ENCODE results near the gene CDYL. TPM values are rescaled to one million over a fixed set of nuclear protein-coding genes. Genes with fewer than 3 reads are reported as not detected.

Gene CDYL
- total and polyA plus RNA-seq, 2 donors: 21.4 to 38.2 TPM

DNA sequence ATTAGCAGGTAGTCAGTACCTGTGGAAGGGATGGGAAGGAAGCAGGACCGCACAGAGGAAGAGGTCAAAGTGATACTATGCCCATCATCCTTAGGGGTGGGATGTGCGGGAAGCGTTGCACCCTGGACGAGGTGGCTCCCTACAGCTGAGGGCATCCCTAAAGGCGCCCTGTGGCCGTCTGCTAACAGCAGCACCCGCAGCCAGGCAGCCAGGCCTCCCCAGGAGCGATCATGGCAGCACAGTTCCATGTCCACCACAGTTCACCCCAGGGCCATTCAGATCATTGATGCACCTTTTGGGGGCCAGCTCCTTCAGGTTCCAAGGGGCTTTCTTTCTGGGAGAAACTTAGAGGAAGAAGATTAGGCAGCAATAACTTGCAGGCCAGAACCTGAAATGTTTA, 168.1 kb downstream of the CDYL start:
- no peak for DNase-seq (ENCODE audit: extremely low spot score)
- Histone ChIP-seq H3K27ac (ENCODE audit: low read depth) (no peak overlapping the region), H3K4me3 (ENCODE audit: low read depth, low read length) (no peak overlapping the region), H3K36me3 (ENCODE audit: insufficient read depth) (peaks cover 2% of the 10 kb centered on the region), H3K4me1 (ENCODE audit: insufficient read depth) (peaks cover 2% of the 10 kb centered on the region)
- WGBS: 96% methylated on average over 8 of the region's 8 CpGs

GRCh38 chr6:4946521-4946920, 170.3 kb downstream of the CDYL start:
- 92% methylated on average over 11 of the region's 11 CpGs for WGBS

GRCh38 chr6:4947716-4948115, 171.5 kb downstream of the CDYL start:
- peaks cover 2% of the 10 kb centered on the region for H3K36me3 ChIP-seq (ENCODE audit: insufficient read depth)
- no peak overlapping the region for H3K27ac ChIP-seq (ENCODE audit: low read depth)
- 85% methylated on average over 13 of the region's 13 CpGs for WGBS
- no peak overlapping the region for H3K4me3 ChIP-seq (ENCODE audit: low read depth, low read length)
- DNase-seq (ENCODE audit: extremely low spot score): no peak
- H3K4me1 ChIP-seq (ENCODE audit: insufficient read depth): peaks cover 2% of the 10 kb centered on the region

More at GRCh38 chr6:4946521-4946920, 170.3 kb downstream of the CDYL start:
- Histone ChIP-seq H3K4me3 (ENCODE audit: low read depth, low read length) (no peak overlapping the region), H3K4me1 (ENCODE audit: insufficient read depth) (peaks cover 2% of the 10 kb centered on the region), H3K36me3 (ENCODE audit: insufficient read depth) (peaks cover 2% of the 10 kb centered on the region), H3K27ac (ENCODE audit: low read depth) (no peak overlapping the region)
- no peak for DNase-seq (ENCODE audit: extremely low spot score)

DNA sequence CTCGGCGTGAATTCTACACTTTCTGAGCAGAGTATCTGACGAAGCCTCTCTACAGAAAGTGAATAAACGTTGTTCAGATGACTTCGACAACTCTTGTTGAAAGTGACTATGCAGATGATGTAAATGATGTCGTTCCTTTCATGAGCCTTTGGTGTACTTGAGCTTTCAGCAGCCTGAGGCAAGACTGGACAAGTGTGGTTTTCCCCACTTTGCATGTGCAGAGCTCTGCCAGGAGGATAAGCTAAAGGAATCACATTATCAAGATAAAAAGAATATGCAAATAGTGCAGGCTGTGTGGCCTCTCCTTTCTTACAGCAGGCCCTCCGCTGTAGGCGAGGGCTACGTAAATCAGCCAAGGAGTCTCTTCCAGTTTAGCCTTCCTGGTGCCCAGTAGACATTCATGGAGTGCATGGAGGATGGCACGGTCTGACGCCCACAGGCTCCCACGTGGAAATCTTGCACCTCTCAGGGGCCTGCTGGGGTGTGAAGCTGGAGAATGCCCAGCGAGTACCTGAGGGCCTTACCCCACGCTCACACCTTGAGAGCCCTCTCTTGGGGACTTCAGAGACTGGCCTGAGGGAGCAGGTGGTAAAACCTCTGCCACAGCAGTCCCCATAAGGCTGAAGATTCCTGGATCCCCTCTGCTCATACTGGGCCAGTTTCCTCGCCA, 172.7 kb downstream of the CDYL start:
- WGBS: 83% methylated on average over 15 of the region's 15 CpGs
- DNase-seq (ENCODE audit: extremely low spot score): no peak
- Histone ChIP-seq H3K4me3 (ENCODE audit: low read depth, low read length) (no peak overlapping the region), H3K36me3 (ENCODE audit: insufficient read depth) (peaks cover 2% of the 10 kb centered on the region), H3K27ac (ENCODE audit: low read depth) (no peak overlapping the region), H3K4me1 (ENCODE audit: insufficient read depth) (no peaks in the 10 kb centered on the region)

- H3K36me3 ChIP-seq (ENCODE audit: insufficient read depth): peaks cover 2% of the 10 kb centered on the region
These were observed 173.9 kb downstream of the CDYL start for GRCh38 chr6:4950076-4950475.

DNA sequence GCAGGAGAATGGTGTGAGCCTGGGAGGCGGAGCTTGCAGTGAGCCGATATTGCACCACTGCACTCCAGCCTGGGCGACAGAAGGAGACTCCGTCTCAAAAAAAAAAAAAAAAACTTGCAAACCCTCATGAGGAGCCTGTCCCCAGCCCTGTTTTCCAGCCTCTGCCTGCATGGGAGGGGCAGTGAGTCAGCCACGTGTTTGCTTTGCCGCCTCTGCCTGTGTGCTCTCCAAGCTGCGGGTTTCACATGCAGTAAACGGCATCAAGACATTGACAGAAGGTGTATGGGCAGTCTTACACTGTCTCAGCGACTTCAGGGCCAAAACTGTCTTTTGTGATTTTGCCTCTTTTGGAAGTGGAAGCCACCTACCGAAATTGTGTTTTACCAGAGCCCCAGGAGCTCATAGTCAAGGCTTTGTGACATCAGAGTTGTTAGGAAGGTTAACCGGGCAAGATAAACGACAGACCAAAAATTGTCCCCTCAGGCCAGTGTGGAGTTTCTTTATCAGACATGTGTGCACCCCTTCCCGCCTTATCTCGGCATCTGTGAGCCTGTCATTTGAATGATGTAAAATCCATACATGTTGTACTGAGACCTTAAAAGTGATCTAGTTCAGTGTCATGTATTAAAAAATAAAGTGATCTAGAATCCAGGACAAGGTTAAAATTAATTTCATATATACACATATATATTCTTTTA, 174.8 kb downstream of the CDYL start:
- DNase-seq (ENCODE audit: extremely low spot score): no peak
- WGBS: 88% methylated on average over 14 of the region's 14 CpGs

More at GRCh38 chr6:4950076-4950475, 173.9 kb downstream of the CDYL start:
- DNase-seq (ENCODE audit: extremely low spot score): no peak
- Histone ChIP-seq H3K4me1 (ENCODE audit: insufficient read depth) (no peaks in the 10 kb centered on the region), H3K4me3 (ENCODE audit: low read depth, low read length) (no peak overlapping the region), H3K27ac (ENCODE audit: low read depth) (no peak overlapping the region)
- 97% methylated on average over 11 of the region's 11 CpGs for WGBS

DNA sequence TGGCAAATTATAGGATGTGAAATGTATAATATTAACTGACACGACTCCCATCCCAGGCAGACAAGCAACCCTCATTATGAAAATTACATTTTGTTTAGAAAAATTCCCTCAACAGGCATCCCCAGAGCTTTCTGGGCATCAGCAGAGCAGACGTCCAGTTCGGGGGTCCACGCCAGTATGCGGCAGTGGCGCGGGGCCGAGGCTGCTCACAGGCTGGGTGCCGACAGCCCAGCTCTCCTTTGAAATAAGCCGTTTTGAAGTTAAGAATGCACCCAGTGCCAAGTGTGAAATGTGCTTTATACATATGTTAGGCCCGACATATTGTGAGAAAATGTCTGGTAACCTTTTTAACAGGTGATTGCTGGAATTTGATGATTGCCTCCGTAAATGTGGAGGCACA, 177.2 kb downstream of the CDYL start:
- no peak for DNase-seq (ENCODE audit: extremely low spot score)
- WGBS: 95% methylated on average over 12 of the region's 12 CpGs
- Histone ChIP-seq H3K27ac (ENCODE audit: low read depth) (no peak overlapping the region), H3K4me1 (ENCODE audit: insufficient read depth) (no peaks in the 10 kb centered on the region), H3K4me3 (ENCODE audit: low read depth, low read length) (no peak overlapping the region), H3K36me3 (ENCODE audit: insufficient read depth) (no peaks in the 10 kb centered on the region)

More for the DNA sequence above, 174.8 kb downstream of the CDYL start:
- peaks cover 2% of the 10 kb centered on the region for H3K36me3 ChIP-seq (ENCODE audit: insufficient read depth)
- no peak overlapping the region for H3K4me3 ChIP-seq (ENCODE audit: low read depth, low read length)
- H3K27ac ChIP-seq (ENCODE audit: low read depth): no peak overlapping the region
- no peaks in the 10 kb centered on the region for H3K4me1 ChIP-seq (ENCODE audit: insufficient read depth)

GRCh38 chr6:4956625-4957024, 180.4 kb downstream of the CDYL start:
- WGBS: 80% methylated on average over 5 of the region's 5 CpGs
- no peak overlapping the region for H3K27ac ChIP-seq (ENCODE audit: low read depth)

GRCh38 chr6:4957521-4958231, 181.5 kb downstream of the CDYL start:
- no peak for DNase-seq (ENCODE audit: extremely low spot score)
- H3K4me3 ChIP-seq (ENCODE audit: low read depth, low read length): no peak overlapping the region
- WGBS: 64% methylated on average over 9 of the region's 9 CpGs
- H3K4me1 ChIP-seq (ENCODE audit: insufficient read depth): no peaks in the 10 kb centered on the region
- H3K27ac ChIP-seq (ENCODE audit: low read depth): no peak overlapping the region
- H3K36me3 ChIP-seq (ENCODE audit: insufficient read depth): no peaks in the 10 kb centered on the region

More at GRCh38 chr6:4956625-4957024, 180.4 kb downstream of the CDYL start:
- Histone ChIP-seq H3K36me3 (ENCODE audit: insufficient read depth) (no peaks in the 10 kb centered on the region), H3K4me1 (ENCODE audit: insufficient read depth) (no peaks in the 10 kb centered on the region), H3K4me3 (ENCODE audit: low read depth, low read length) (no peak overlapping the region)
- no peak for DNase-seq (ENCODE audit: extremely low spot score)

GRCh38 chr6:4958624-4959023, 182.4 kb downstream of the CDYL start:
- H3K36me3 ChIP-seq (ENCODE audit: insufficient read depth): no peaks in the 10 kb centered on the region
- no peak overlapping the region for H3K4me3 ChIP-seq (ENCODE audit: low read depth, low read length)
- H3K4me1 ChIP-seq (ENCODE audit: insufficient read depth): no peaks in the 10 kb centered on the region
- WGBS: 83% methylated on average over 3 of the region's 3 CpGs
- no peak overlapping the region for H3K27ac ChIP-seq (ENCODE audit: low read depth)
- DNase-seq (ENCODE audit: extremely low spot score): no peak

DNA sequence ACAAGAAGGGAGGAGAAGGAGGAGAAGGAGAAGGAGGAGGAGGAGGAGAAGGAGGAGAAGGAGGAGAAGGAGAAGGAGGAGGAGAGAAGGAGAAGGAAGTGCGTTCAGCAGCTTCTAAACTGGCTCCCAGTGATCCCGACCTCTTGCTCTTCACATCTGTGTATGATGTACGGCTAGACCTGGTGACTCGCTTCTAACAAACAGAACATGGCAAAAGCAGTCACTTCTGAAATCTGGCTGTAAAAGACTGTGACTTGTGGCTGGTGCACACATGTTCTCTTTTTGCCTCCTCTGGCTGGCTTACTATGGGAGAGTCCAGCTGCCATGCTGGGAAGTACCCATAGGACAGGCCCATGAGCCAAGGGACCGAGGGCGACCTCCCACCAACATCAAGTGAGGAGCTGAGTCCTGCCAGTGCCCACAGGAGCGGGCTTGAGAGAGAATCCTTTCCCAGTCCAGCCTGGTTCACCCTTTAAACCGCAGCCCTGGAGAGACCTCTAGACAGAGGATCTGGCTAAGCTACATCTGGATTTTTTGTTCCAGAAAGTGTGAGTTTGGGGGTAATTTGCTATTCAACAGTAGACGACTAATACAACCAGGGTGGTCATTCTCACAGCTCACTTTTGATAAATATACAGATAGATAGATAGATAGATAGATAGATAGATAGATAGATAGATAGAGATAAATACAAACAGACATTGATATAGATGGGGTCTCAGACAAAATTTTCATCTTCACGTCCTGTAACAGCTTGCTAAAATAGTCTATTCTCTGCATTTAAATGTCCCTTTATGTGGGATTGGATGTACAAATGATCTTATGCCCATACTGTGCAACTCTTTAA, 185.3 kb downstream of the CDYL start:
- DNase-seq (ENCODE audit: extremely low spot score): no peak
- Histone ChIP-seq H3K36me3 (ENCODE audit: insufficient read depth) (no peaks in the 10 kb centered on the region), H3K4me3 (ENCODE audit: low read depth, low read length) (no peak overlapping the region), H3K27ac (ENCODE audit: low read depth) (no peak overlapping the region), H3K4me1 (ENCODE audit: insufficient read depth) (no peaks in the 10 kb centered on the region)
- 88% methylated on average over 10 of the region's 10 CpGs for WGBS

DNA sequence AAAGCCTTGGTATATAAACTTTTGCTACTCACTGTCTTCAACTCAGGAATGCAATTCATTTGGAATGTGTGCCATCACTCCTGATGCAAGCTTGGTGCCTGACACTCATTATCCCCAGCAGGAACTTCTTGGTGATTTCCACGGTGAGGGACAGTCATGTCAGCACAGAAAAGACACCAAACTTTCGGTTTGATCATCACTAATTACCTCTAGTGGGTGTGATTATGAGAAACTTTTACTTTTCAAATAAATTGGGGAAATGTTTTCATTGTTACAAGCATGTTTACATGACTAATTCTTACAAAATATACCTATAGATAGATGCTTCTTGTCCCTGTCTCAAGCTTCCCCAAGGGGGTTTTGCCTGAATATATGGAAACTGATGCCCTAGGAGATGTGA, 186.7 kb downstream of the CDYL start:
- no peak for DNase-seq (ENCODE audit: extremely low spot score)
- 88% methylated on average over 2 of the region's 2 CpGs for WGBS
- no peak overlapping the region for H3K27ac ChIP-seq (ENCODE audit: low read depth)

More for the DNA sequence above, 186.7 kb downstream of the CDYL start:
- H3K4me3 ChIP-seq (ENCODE audit: low read depth, low read length): no peak overlapping the region
- H3K36me3 ChIP-seq (ENCODE audit: insufficient read depth): no peaks in the 10 kb centered on the region
- H3K4me1 ChIP-seq (ENCODE audit: insufficient read depth): no peaks in the 10 kb centered on the region
